Hepatocyte (in vitro differentiated cells): ENCODE results near the gene MON2. TPM values are rescaled to one million over a fixed set of nuclear protein-coding genes. Genes with fewer than 3 reads are reported as not detected.

Experiments used
- DNase-seq: peaks from one replicate; pipeline ENCODE4 v3.0.0-alpha.2; 2016; ENCODE audit warnings: low spot score
- H2AFZ ChIP-seq: fragments of 200-600 bp; sonication (generic); 2 replicates; pipeline ENCODE4 v1.6.0; 2016; ENCODE audit warnings: antibody characterized with exemption, mild to moderate bottlenecking
- H3K27ac ChIP-seq: fragments of 200-600 bp; sonication (generic); 2 replicates; pipeline ENCODE4 v1.5.1; 2016; ENCODE audit warnings: mild to moderate bottlenecking
- H3K27me3 ChIP-seq: fragments of 200-600 bp; sonication (generic); 2 replicates; pipeline ENCODE4 v1.6.1; 2016
- H3K36me3 ChIP-seq: fragments of 200-600 bp; sonication (generic); replicated peaks from 2 replicates; pipeline ENCODE4 v1.5.1; 2016; ENCODE audit warnings: low read depth; ENCODE audit not compliant: insufficient read depth
- H3K4me1 ChIP-seq: fragments of 200-600 bp; sonication (generic); 2 replicates; pipeline ENCODE4 v1.5.1; 2016; ENCODE audit warnings: mild to moderate bottlenecking, moderate library complexity; ENCODE audit not compliant: insufficient read depth
- H3K4me2 ChIP-seq: fragments of 200-600 bp; sonication (generic); 2 replicates; pipeline ENCODE4 v1.6.0; 2016
- H3K4me3 ChIP-seq: fragments of 200-600 bp; sonication (generic); 2 replicates; pipeline ENCODE4 v1.5.1; 2016; ENCODE audit warnings: mild to moderate bottlenecking
- H3K79me2 ChIP-seq: fragments of 200-600 bp; sonication (generic); 2 replicates; pipeline ENCODE4 v1.6.0; 2017; ENCODE audit warnings: mild to moderate bottlenecking
- H3K9me2 ChIP-seq: fragments of 200-600 bp; sonication (generic); replicated peaks from 2 replicates; pipeline ENCODE4 v1.6.0; 2017; ENCODE audit warnings: mild to moderate bottlenecking; ENCODE audit not compliant: insufficient read depth
- H3K9me3 ChIP-seq: fragments of 200-600 bp; sonication (generic); 2 replicates; pipeline ENCODE4 v1.5.1; 2016; ENCODE audit warnings: low read depth, mild to moderate bottlenecking
- H4K20me1 ChIP-seq: fragments of 200-600 bp; sonication (generic); 2 replicates; pipeline ENCODE4 v1.6.0; 2016; ENCODE audit warnings: mild to moderate bottlenecking; ENCODE audit not compliant: insufficient read depth, poor library complexity, severe bottlenecking
- CTCF ChIP-seq: fragments of 200-600 bp; sonication (generic); IDR thresholded peaks from 2 replicates; pipeline ENCODE4 v1.5.1; 2016; ENCODE audit warnings: antibody characterized with exemption, mild to moderate bottlenecking; ENCODE audit not compliant: poor library complexity
- EZH2 ChIP-seq: fragments of 200-600 bp; sonication (generic); IDR thresholded peaks from 2 replicates; pipeline ENCODE4 v1.6.1; 2016; ENCODE audit warnings: antibody characterized with exemption, mild to moderate bottlenecking, borderline replicate concordance
- EZH2phosphoT487 ChIP-seq: fragments of 200-600 bp; sonication (generic); IDR thresholded peaks from one replicate; pipeline ENCODE4 v1.6.1; 2018; ENCODE audit warnings: antibody characterized with exemption, mild to moderate bottlenecking, low read depth, moderate library complexity; ENCODE audit not compliant: unreplicated experiment, severe bottlenecking
- WGBS: methylation state at CpG from one replicate; pipeline ENCODE4 v1.1.6; 2016; ENCODE audit warnings: low lambda C conversion rate; ENCODE audit errors: missing lambda C conversion rate; 5-methylcytosine and 5-hydroxymethylcytosine counted together
- polyA plus RNA-seq: library from polyadenylated mRNA; unstranded; fragments of >200 nt; fragmentation: Nextera tagmentation; extraction: Ambion mirVana; gene quantifications from 2 replicates; pipeline ENCODE4 v1.2.1, GENCODE V29; 2016
- total RNA-seq: library from RNA; depleted of rRNA; stranded (reverse); fragments of >200 nt; gene quantifications from 2 replicates; pipeline ENCODE4 v1.2.3, GENCODE V29; 2014

The MON2 gene
- total and polyA plus RNA-seq, 2 experiments from 2014 or later = 23.7 to 60.9 TPM

- no peaks in the 10 kb centered on the region for H3K27me3 ChIP-seq
- peaks cover 9% of the 10 kb centered on the region for H3K4me1 ChIP-seq
- TF ChIP-seq CTCF (no peak), EZH2 (no peak), EZH2phosphoT487 (no peak)
- no peak overlapping the region for H3K4me3 ChIP-seq
- no peaks in the 10 kb centered on the region for H3K79me2 ChIP-seq
- no peaks in the 10 kb centered on the region for H3K9me3 ChIP-seq
- H3K9me2 ChIP-seq = no peaks in the 10 kb centered on the region
- DNase-seq = no peak
- no peak overlapping the region for H3K27ac ChIP-seq
- H4K20me1 ChIP-seq = no peaks in the 10 kb centered on the region
- no peaks in the 10 kb centered on the region for H3K36me3 ChIP-seq
- no peak overlapping the region for H3K4me2 ChIP-seq
- 76% methylated on average over 5 of the region's 5 CpGs for WGBS
- no peak overlapping the region for H2AFZ ChIP-seq
Observed at GRCh38 chr12:62629971-62630739, 163.5 kb downstream of the MON2 start.

- H3K9me2 ChIP-seq = no peaks in the 10 kb centered on the region
- H2AFZ ChIP-seq = peak overlapping the region; percentile 34
- H3K4me2 ChIP-seq = peak overlapping the region; percentile 97
- peak overlapping the region; percentile 56 for H3K27ac ChIP-seq
- H3K79me2 ChIP-seq = no peaks in the 10 kb centered on the region
- no peaks in the 10 kb centered on the region for H4K20me1 ChIP-seq
- no peaks in the 10 kb centered on the region for H3K36me3 ChIP-seq
- H3K9me3 ChIP-seq = no peaks in the 10 kb centered on the region
- H3K4me3 ChIP-seq = peak overlapping the region; percentile 29
- TF ChIP-seq CTCF (peak; percentile 45), EZH2 (no peak)
- peaks cover 9% of the 10 kb centered on the region for H3K4me1 ChIP-seq
- peak; percentile 73 for DNase-seq
- 6% methylated on average over 55 of the region's 58 CpGs for WGBS
- H3K27me3 ChIP-seq = no peaks in the 10 kb centered on the region
Observed at GRCh38 chr12:62631471-62632410, 165.1 kb downstream of the MON2 start.

- no peaks in the 10 kb centered on the region for H3K9me2 ChIP-seq
- H3K9me3 ChIP-seq = no peaks in the 10 kb centered on the region
- WGBS = 11% methylated on average over 22 of the region's 22 CpGs
- H3K27me3 ChIP-seq = no peaks in the 10 kb centered on the region
- H3K27ac ChIP-seq = peak overlapping the region; percentile 56
- H3K36me3 ChIP-seq = no peaks in the 10 kb centered on the region
- peak overlapping the region; percentile 34 for H2AFZ ChIP-seq
- no peak for TF ChIP-seq EZH2phosphoT487
- TF ChIP-seq CTCF = no peak
- TF ChIP-seq EZH2 = no peak
- H4K20me1 ChIP-seq = no peaks in the 10 kb centered on the region
- H3K4me1 ChIP-seq = peaks cover 9% of the 10 kb centered on the region
- DNase-seq = peak; percentile 55
- H3K79me2 ChIP-seq = no peaks in the 10 kb centered on the region
- H3K4me2 ChIP-seq = peak overlapping the region; percentile 97
- peak overlapping the region; percentile 29 for H3K4me3 ChIP-seq
Observed at GRCh38 chr12:62632411-62632918, 165.8 kb downstream of the MON2 start.
